ENCODE data around the gene GUSB.
"Not testable (repeated sequence)": the region's sequence is repeated elsewhere in the genome, so short reads cannot be mapped to it uniquely, and the experiment has no call there.

GUSB gene

DNA sequence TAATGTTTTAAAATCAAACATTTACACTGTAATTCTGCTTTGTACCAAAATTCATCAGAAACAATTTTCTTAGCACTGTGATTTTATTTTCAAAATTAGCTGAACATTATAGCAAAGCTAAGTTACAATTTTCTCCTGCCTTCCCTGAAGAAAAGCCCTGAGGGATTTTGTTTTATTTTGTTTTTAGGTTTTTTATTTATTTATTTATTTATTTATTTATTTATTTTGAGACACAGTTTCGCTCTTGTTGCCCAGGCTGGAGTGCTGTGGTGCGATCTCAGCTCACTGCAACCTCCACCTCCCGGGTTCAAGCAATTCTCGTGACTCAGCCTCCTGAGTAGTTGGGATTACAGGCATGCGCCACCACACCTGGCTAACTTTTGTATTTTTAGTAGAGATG lies 9.8 kb upstream of the GUSB start:
- not testable (repeated sequence) for H3K27me3 ChIP-seq (ENCODE audit: control insufficient read depth in 5 of 5, insufficient read depth in 4 of 5, low read length in 5 of 5); H3K27ac ChIP-seq (ENCODE audit: low read depth, low read length); H3K9me3 ChIP-seq (ENCODE audit: control insufficient read depth in 5 of 5, low read length in 5 of 5)

DNA sequence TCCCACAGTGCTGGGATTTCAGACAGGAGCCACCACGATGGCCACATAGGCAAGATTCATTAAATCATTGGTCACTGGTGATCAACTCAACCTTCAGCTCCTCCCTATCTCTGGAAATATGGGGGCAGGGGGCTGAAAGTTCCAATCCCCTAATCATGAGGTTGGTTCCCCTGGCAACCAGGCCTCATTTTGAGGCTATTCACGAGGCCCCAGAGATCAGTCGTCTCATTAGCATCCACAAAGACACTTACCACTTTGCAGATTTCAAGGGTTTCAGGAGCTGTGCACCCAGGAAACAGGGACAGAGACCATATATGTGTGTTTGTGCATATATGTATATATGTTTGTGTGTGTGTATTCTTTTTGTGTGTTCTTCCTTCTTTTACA lies 7.7 kb upstream of the GUSB start:
- Histone ChIP-seq H3K4me1 (ENCODE audit: control insufficient read depth in 5 of 5, insufficient read depth in 5 of 5, low read length in 5 of 5) (peaks cover 0 to 3% (median 0%) of the 10 kb centered on the region in 5 donors), H3K27me3 (ENCODE audit: control insufficient read depth in 5 of 5, insufficient read depth in 4 of 5, low read length in 5 of 5) (no peaks in the 10 kb centered on the region), H3K9me3 (ENCODE audit: control insufficient read depth in 5 of 5, low read length in 5 of 5) (no peaks in the 10 kb centered on the region), H3K4me3 (ENCODE audit: low read depth in 1 of 5, low read length in 5 of 5) (no peak overlapping the region), H3K9ac (ENCODE audit: low read length in 5 of 5) (no peak overlapping the region), H3K27ac (ENCODE audit: low read depth, low read length) (no peak overlapping the region), H3K36me3 (ENCODE audit: control insufficient read depth in 5 of 5, insufficient read depth in 5 of 5, low read length in 5 of 5) (no peaks in the 10 kb centered on the region)

More for the DNA sequence above, 9.8 kb upstream of the GUSB start:
- not testable (repeated sequence) for H3K9ac ChIP-seq (ENCODE audit: low read length in 5 of 5); H3K4me1 ChIP-seq (ENCODE audit: control insufficient read depth in 5 of 5, insufficient read depth in 5 of 5, low read length in 5 of 5); H3K36me3 ChIP-seq (ENCODE audit: control insufficient read depth in 5 of 5, insufficient read depth in 5 of 5, low read length in 5 of 5); H3K4me3 ChIP-seq (ENCODE audit: low read depth in 1 of 5, low read length in 5 of 5)

DNA sequence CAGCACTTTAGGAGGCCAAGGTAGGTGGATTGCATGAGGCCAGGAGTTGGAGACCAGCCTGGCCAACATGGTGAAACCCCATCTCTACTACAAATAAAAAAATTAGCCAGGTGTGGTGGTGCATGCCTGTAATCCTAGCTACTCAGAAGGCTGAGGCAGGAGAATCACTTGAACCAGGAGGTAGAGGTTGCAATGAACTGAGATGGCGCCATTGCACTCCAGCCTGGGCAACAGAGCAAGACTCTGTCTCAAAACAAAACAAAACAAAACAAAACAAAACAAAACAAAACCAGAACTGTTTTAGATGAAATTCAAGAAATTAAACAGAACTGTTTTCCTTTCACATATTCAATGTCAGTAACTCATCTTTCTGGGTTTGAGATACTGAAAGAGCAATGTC lies 6.5 kb upstream of the GUSB start:
- not testable (repeated sequence) for H3K4me1 ChIP-seq (ENCODE audit: control insufficient read depth in 5 of 5, insufficient read depth in 5 of 5, low read length in 5 of 5); H3K27me3 ChIP-seq (ENCODE audit: control insufficient read depth in 5 of 5, insufficient read depth in 4 of 5, low read length in 5 of 5); H3K4me3 ChIP-seq (ENCODE audit: low read depth in 1 of 5, low read length in 5 of 5); H3K36me3 ChIP-seq (ENCODE audit: control insufficient read depth in 5 of 5, insufficient read depth in 5 of 5, low read length in 5 of 5); H3K9me3 ChIP-seq (ENCODE audit: control insufficient read depth in 5 of 5, low read length in 5 of 5); H3K27ac ChIP-seq (ENCODE audit: low read depth, low read length); H3K9ac ChIP-seq (ENCODE audit: low read length in 5 of 5)

DNA sequence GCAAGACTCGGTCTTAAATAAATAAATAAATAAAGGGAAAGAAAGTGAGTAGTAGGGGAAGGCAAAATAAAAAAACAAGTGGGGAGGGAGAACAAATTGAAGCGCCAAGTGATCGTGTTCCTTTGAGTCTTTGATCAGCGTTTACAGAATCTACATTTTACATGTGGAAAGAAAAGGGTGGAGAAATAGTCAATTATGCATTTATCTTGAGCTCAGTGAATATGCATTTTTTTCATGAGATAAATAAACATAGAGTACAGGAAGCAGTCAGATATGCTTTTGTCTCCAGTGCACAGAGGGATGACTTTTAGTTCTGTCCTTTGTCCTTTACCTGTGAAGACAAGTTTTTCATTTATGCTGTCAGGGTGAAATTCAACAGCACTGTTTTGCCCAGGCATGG lies 6.1 kb upstream of the GUSB start:
- H3K27ac ChIP-seq (ENCODE audit: low read depth, low read length) = no peak overlapping the region
- no peaks in the 10 kb centered on the region for H3K9me3 ChIP-seq (ENCODE audit: control insufficient read depth in 5 of 5, low read length in 5 of 5)
- no peaks in the 10 kb centered on the region for H3K27me3 ChIP-seq (ENCODE audit: control insufficient read depth in 5 of 5, insufficient read depth in 4 of 5, low read length in 5 of 5)
- H3K4me3 ChIP-seq (ENCODE audit: low read depth in 1 of 5, low read length in 5 of 5) = no peak overlapping the region
- H3K36me3 ChIP-seq (ENCODE audit: control insufficient read depth in 5 of 5, insufficient read depth in 5 of 5, low read length in 5 of 5) = no peaks in the 10 kb centered on the region
- H3K9ac ChIP-seq (ENCODE audit: low read length in 5 of 5) = no peak overlapping the region
- H3K4me1 ChIP-seq (ENCODE audit: control insufficient read depth in 5 of 5, insufficient read depth in 5 of 5, low read length in 5 of 5) = peaks cover 0 to 3% (median 0%) of the 10 kb centered on the region in 5 donors

DNA sequence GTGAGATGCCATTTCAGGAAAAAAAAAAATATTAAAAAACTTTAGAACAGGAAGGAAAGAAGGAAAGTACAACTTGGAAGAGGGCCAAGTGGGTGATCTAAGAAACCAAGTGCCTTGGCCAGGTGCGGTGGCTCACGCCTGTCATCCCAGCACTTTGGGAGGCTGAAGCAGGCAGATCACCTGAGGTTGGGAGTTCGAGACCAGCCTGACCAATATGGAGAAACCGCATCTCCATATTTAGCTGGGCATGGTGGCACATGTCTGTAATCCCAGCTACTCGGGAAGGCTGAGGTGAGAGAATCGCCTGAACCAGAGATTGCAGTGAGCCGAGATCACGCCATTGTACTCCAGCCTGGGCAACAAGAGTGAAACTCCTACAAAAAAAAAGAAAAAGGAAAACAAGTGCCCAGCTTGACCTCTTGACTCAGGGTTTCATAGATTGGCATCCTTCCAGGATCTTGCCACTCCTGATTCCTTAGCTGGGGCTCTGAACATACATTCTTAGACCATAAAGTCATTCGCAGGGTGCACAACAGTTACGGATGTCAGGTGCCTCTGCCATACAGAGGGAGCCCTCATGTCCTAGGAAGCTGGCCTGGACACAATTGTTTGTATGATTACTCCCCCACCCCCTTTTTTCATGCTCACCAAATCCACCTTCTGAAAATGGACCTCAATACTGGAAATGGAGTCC lies 2.1 kb upstream of the GUSB start:
- Histone ChIP-seq H3K4me1 (ENCODE audit: control insufficient read depth in 5 of 5, insufficient read depth in 5 of 5, low read length in 5 of 5) (peaks cover 6 to 25% (median 19%) of the 10 kb centered on the region in 5 donors), H3K36me3 (ENCODE audit: control insufficient read depth in 5 of 5, insufficient read depth in 5 of 5, low read length in 5 of 5) (peaks cover 0 to 8% (median 7%) of the 10 kb centered on the region in 5 donors), H3K4me3 (ENCODE audit: low read depth in 1 of 5, low read length in 5 of 5) (no peak overlapping the region), H3K27me3 (ENCODE audit: control insufficient read depth in 5 of 5, insufficient read depth in 4 of 5, low read length in 5 of 5) (no peaks in the 10 kb centered on the region), H3K27ac (ENCODE audit: low read depth, low read length) (no peak overlapping the region), H3K9me3 (ENCODE audit: control insufficient read depth in 5 of 5, low read length in 5 of 5) (no peaks in the 10 kb centered on the region), H3K9ac (ENCODE audit: low read length in 5 of 5) (no peak overlapping the region)

DNA sequence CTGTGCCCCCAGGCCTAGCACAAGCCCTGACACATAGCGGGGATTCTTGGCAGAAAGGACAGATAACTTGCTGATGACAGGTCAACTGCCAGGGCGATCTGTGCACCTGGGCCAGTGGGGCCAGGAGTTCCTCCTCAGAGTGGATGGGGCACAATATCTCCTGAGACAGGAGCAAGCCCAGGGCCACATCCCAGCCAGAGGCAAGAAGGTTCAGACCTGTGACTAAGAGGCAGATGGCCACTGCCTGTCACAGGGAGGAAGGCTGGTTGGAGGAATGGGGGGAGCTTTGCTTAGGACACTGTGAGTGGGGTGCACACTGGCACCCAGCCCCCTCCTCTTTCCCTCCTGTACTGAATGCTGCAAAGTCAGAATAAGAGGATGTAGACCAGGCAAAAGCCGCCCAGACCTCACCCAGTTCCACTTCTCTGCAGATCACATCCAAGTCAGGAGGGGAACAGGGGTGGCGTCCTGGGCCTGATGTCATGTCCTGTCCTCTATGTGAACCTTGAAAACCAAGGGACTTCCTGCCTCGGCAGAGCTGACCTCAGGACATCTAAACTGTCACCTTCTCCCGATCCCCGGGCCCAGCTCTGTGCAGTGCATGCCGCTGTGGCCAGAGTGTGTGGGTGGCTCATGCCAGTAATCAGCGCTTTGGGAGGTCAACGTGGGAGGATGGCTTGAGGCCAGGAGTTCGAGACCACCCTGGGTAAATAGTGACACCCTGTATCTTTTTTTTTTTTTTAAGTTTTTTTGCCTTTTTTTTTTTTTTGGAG lies 1.3 kb downstream of the GUSB start:
- no peaks in the 10 kb centered on the region for H3K9me3 ChIP-seq (ENCODE audit: control insufficient read depth in 5 of 5, low read length in 5 of 5)
- H3K27ac ChIP-seq (ENCODE audit: low read depth, low read length) = peak overlapping the region; percentile 57
- H3K4me3 ChIP-seq (ENCODE audit: low read depth in 1 of 5, low read length in 5 of 5) = peak overlapping the region; percentile 70 to 86 (median 76)
- no peaks in the 10 kb centered on the region for H3K27me3 ChIP-seq (ENCODE audit: control insufficient read depth in 5 of 5, insufficient read depth in 4 of 5, low read length in 5 of 5)
- peaks cover 0 to 23% (median 19%) of the 10 kb centered on the region in 5 donors for H3K36me3 ChIP-seq (ENCODE audit: control insufficient read depth in 5 of 5, insufficient read depth in 5 of 5, low read length in 5 of 5)
- H3K9ac ChIP-seq (ENCODE audit: low read length in 5 of 5) = peak overlapping the region in 4 of 5 donors; percentile 19 to 94 (median 44)
- H3K4me1 ChIP-seq (ENCODE audit: control insufficient read depth in 5 of 5, insufficient read depth in 5 of 5, low read length in 5 of 5) = peaks cover 6 to 25% (median 19%) of the 10 kb centered on the region in 5 donors

DNA sequence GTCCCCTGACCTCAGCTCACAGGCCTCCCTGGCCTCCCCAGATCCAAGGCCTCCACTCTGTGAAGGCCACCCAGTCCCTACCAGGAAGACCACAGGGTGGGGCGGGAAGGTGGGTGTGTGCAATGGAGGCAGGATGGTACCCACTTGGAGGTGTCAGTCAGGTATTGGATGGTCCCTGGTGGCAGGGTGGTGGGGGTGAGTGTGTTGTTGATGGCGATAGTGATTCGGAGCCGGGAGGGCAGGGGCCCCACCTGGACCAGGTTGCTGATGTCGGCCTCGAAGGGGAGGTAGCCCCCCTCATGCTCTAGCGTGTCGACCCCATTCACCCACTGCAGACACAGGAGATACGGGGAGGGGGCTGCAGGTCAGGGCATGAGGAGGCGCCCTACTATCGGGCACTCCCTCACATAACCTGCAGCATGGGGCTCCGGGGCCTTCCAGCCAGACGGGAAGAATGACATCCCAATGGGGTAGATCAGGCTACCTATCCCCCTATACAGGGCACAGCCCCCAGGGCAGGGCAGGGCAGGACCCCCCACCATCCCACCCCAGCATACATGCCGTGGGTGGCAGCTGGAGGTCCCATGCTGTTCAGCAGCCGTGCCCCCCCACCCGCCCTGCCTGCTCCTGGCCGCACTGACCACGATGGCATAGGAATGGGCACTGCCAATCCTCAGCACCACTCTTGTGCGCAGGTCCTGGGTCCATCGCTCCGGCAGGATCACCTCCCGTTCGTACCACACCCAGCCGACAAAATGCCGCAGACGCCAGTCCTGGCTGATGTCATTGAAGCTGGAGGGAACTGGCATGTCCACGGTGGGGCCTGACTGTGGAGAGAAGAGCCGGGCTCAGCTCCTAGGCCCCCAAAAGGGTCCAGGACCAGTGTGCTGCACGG lies 2.2 kb downstream of the GUSB start:
- Histone ChIP-seq H3K27ac (ENCODE audit: low read depth, low read length) (peak overlapping the region; percentile 57), H3K9me3 (ENCODE audit: control insufficient read depth in 5 of 5, low read length in 5 of 5) (no peaks in the 10 kb centered on the region), H3K4me3 (ENCODE audit: low read depth in 1 of 5, low read length in 5 of 5) (peak overlapping the region in 3 of 5 donors; percentile 75 to 79 (median 76)), H3K4me1 (ENCODE audit: control insufficient read depth in 5 of 5, insufficient read depth in 5 of 5, low read length in 5 of 5) (peaks cover 6 to 25% (median 19%) of the 10 kb centered on the region in 5 donors), H3K9ac (ENCODE audit: low read length in 5 of 5) (peak overlapping the region in 1 of 5 donors; percentile 53), H3K36me3 (ENCODE audit: control insufficient read depth in 5 of 5, insufficient read depth in 5 of 5, low read length in 5 of 5) (peaks cover 0 to 31% (median 23%) of the 10 kb centered on the region in 5 donors), H3K27me3 (ENCODE audit: control insufficient read depth in 5 of 5, insufficient read depth in 4 of 5, low read length in 5 of 5) (no peaks in the 10 kb centered on the region)

DNA sequence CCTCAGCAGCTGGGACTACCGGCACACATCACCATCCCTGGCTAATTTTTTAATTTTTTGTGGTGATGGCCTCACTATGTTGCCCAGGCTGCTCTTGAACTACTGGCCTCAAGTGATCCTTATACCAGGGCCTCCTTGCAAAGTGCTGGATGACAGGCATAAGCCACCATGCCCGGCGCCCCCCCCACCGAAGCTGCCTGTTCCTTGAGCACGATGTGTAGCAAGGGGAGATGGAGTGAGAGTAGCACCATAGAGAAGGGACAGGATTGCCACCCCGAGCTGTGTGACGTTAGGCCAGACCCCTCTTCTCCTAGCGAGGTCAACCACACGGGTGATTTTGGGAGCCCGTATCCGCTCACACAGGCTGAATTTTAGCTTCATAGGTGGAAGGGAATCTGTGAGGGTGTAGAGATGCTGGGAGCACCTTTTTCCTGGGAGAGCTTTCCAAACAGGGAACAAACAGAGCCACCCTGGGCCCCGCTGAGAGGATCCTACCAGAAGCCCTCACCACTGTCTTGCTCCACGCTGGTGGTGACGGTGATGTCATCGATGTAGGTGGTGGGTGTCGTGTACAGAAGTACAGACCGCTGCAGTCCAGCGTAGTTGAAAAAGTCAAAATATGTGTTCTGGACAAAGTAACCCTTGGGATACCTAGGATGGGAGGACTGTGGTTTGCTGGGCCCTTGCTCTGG lies 3.0 kb downstream of the GUSB start:
- peaks cover 0 to 39% (median 31%) of the 10 kb centered on the region in 5 donors for H3K36me3 ChIP-seq (ENCODE audit: control insufficient read depth in 5 of 5, insufficient read depth in 5 of 5, low read length in 5 of 5)
- peaks cover 6 to 25% (median 19%) of the 10 kb centered on the region in 5 donors for H3K4me1 ChIP-seq (ENCODE audit: control insufficient read depth in 5 of 5, insufficient read depth in 5 of 5, low read length in 5 of 5)
- no peak overlapping the region for H3K9ac ChIP-seq (ENCODE audit: low read length in 5 of 5)
- no peak overlapping the region for H3K27ac ChIP-seq (ENCODE audit: low read depth, low read length)
- no peaks in the 10 kb centered on the region for H3K9me3 ChIP-seq (ENCODE audit: control insufficient read depth in 5 of 5, low read length in 5 of 5)
- H3K4me3 ChIP-seq (ENCODE audit: low read depth in 1 of 5, low read length in 5 of 5) = no peak overlapping the region
- H3K27me3 ChIP-seq (ENCODE audit: control insufficient read depth in 5 of 5, insufficient read depth in 4 of 5, low read length in 5 of 5) = no peaks in the 10 kb centered on the region

DNA sequence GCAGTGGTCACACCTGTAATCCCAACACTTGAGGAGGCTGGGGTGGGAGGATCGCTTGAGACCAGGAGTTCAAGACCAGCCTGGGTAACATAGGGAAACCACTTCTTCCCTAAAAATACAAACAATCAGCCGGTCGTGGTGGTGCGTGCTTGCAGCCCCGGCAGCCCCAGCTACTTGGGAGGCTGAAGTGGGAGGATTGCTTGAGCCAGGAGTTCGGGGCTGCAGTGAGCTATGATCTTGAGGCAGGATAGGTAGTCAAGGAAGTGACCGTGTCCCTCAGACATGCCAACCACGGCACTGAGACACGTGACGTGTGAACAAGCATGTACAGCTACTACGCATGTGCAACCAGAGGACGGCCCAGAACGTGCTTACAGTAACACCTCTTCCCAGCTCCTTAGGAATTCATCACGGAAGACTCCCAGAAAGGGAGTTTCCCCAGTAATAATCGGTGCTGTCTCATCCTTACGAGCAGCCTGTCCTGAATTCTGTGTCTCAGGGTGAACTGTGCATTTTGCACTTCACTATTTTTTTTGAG lies 5.3 kb downstream of the GUSB start:
- peaks cover 0 to 61% (median 51%) of the 10 kb centered on the region in 5 donors for H3K36me3 ChIP-seq (ENCODE audit: control insufficient read depth in 5 of 5, insufficient read depth in 5 of 5, low read length in 5 of 5)
- no peak overlapping the region for H3K4me3 ChIP-seq (ENCODE audit: low read depth in 1 of 5, low read length in 5 of 5)
- H3K9ac ChIP-seq (ENCODE audit: low read length in 5 of 5) = no peak overlapping the region
- H3K27me3 ChIP-seq (ENCODE audit: control insufficient read depth in 5 of 5, insufficient read depth in 4 of 5, low read length in 5 of 5) = no peaks in the 10 kb centered on the region
- H3K27ac ChIP-seq (ENCODE audit: low read depth, low read length) = no peak overlapping the region
- peaks cover 6 to 17% (median 14%) of the 10 kb centered on the region in 5 donors for H3K4me1 ChIP-seq (ENCODE audit: control insufficient read depth in 5 of 5, insufficient read depth in 5 of 5, low read length in 5 of 5)
- H3K9me3 ChIP-seq (ENCODE audit: control insufficient read depth in 5 of 5, low read length in 5 of 5) = no peaks in the 10 kb centered on the region
